HepG2 (cell line): Measurements from ENCODE around the gene VWA2. TPM values are rescaled to one million over a fixed set of nuclear protein-coding genes. Genes with fewer than 3 reads are reported as not detected.

ENCODE experiments used
- HCFC1 ChIP-seq: fragments of 150-350 bp; IDR thresholded peaks from 2 replicates; pipeline ENCODE4 v1.6.1; 2014; ENCODE audit warnings: low read depth, low read length
- HDAC1 ChIP-seq: sonication (generic); formaldehyde crosslinking; IDR thresholded peaks from 2 replicates; pipeline ENCODE4 v1.5.1; 2020; ENCODE audit warnings: mild to moderate bottlenecking, missing genetic modification reagents
- ONECUT2 ChIP-seq: sonication (generic); formaldehyde crosslinking; IDR thresholded peaks from 2 replicates; pipeline ENCODE4 v1.4.0; 2020; ENCODE audit warnings: missing genetic modification reagents
- ZNF205 ChIP-seq: IDR thresholded peaks from 2 replicates; pipeline ENCODE4 v1.6.1; 2018; ENCODE audit warnings: missing biosample characterization, missing genetic modification reagents
- ZSCAN20 ChIP-seq: sonication (generic); formaldehyde crosslinking; IDR thresholded peaks from 2 replicates; pipeline ENCODE4 v1.4.0; 2020; ENCODE audit warnings: missing genetic modification reagents, mild to moderate bottlenecking, borderline replicate concordance
- polyA plus RNA-seq, 8 experiments: library from polyadenylated mRNA; depleted of rRNA in 3 of 8; stranded (reverse) in 7 of 8; unstranded in 1 of 8; fragments of >200 nt; fragmentation: Illumina TruSeq in 4 of 8; extraction: Trizol in 4 of 8; gene quantifications; 2 replicates each; pipeline versions ENCODE4 v1.2.1 to v1.2.3, GENCODE V29; 2011 to 2016; ENCODE audit warnings: low read depth in 4 of 8, missing spikeins in 1 of 8, mixed read lengths in 1 of 8; ENCODE audit not compliant: insufficient read depth in 1 of 8
- total RNA-seq, 5 experiments: library from RNA; depleted of rRNA; stranded (reverse); fragments of >200 nt; fragmentation: Illumina TruSeq; extraction: Trizol; gene quantifications; 2 replicates each; pipeline ENCODE4 v1.2.3, GENCODE V29; 2016; ENCODE audit warnings: low read depth in 1 of 5
- TF ChIP-seq, protein P1 (sequence below), 2 experiments: sonication (generic) in 1 of 2; formaldehyde crosslinking in 1 of 2; IDR thresholded peaks; 2 replicates each; pipeline versions ENCODE4 v1.4.0 to v1.6.1; 2018 to 2020; ENCODE audit warnings: missing genetic modification reagents in 2 of 2, borderline replicate concordance in 1 of 2, low read depth in 1 of 2, mild to moderate bottlenecking in 1 of 2, missing biosample characterization in 1 of 2
- TF ChIP-seq, protein P2 (sequence below), 2 experiments: sonication (generic) in 1 of 2; formaldehyde crosslinking in 1 of 2; IDR thresholded peaks; 2 replicates each; pipeline versions ENCODE4 v1.4.0 to v1.6.1; 2016 to 2020; ENCODE audit warnings: borderline replicate concordance in 1 of 2, low read depth in 1 of 2, mild to moderate bottlenecking in 1 of 2, missing genetic modification reagents in 1 of 2

The VWA2 gene
- total and polyA plus RNA-seq, 2 of the 13 experiments (the other 11 are each of a cell fraction or from before 2014, with no cell fraction given): not detected

DNA sequence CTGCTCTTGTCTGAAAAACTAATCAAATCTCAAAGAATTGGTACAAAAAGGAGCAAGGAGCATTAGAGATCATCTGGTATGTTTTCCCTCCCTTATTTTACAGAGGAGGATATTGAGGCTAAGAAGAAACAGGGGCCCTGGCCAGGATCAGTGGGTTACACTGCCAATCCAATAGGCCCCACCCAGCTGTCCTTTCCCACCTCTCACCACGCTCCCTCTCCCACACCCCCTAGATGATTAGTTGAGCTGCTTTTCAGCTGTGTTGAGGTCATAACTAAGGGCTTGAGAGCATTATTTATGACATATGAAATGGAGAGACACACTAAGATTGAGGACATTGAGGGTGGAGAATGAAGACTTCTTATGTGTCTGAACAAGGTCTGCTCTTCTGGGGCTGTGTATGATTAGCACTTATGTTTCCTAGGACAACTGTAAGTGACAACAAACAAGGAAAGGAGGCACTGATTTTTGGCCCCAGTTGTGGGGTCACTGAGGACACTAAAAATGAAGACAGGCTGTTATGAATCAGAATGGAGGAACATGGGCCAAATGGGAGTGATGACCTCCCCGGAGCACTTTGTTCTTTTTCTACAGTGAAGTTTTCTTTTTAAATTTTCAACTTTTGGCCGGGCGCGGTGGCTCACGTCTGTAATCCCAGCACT lies 26.5 kb downstream of the VWA2 start (continued):
- TF ChIP-seq, protein P1, sequence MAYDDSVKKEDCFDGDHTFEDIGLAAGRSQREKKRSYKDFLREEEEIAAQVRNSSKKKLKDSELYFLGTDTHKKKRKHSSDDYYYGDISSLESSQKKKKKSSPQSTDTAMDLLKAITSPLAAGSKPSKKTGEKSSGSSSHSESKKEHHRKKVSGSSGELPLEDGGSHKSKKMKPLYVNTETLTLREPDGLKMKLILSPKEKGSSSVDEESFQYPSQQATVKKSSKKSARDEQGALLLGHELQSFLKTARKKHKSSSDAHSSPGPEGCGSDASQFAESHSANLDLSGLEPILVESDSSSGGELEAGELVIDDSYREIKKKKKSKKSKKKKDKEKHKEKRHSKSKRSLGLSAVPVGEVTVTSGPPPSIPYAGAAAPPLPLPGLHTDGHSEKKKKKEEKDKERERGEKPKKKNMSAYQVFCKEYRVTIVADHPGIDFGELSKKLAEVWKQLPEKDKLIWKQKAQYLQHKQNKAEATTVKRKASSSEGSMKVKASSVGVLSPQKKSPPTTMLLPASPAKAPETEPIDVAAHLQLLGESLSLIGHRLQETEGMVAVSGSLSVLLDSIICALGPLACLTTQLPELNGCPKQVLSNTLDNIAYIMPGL (CRISPR knock-in tag; IDR thresholded peaks at IDR 0.05; ENCODE audit: borderline replicate concordance in 1 of 2, low read depth in 1 of 2): no peak
- TF ChIP-seq HCFC1 (no peak), ZSCAN20 (CRISPR knock-in tag) (no peak), HDAC1 (no peak), ZNF205 (CRISPR knock-in tag) (no peak), ONECUT2 (CRISPR knock-in tag) (no peak)
- TF ChIP-seq, protein P2, sequence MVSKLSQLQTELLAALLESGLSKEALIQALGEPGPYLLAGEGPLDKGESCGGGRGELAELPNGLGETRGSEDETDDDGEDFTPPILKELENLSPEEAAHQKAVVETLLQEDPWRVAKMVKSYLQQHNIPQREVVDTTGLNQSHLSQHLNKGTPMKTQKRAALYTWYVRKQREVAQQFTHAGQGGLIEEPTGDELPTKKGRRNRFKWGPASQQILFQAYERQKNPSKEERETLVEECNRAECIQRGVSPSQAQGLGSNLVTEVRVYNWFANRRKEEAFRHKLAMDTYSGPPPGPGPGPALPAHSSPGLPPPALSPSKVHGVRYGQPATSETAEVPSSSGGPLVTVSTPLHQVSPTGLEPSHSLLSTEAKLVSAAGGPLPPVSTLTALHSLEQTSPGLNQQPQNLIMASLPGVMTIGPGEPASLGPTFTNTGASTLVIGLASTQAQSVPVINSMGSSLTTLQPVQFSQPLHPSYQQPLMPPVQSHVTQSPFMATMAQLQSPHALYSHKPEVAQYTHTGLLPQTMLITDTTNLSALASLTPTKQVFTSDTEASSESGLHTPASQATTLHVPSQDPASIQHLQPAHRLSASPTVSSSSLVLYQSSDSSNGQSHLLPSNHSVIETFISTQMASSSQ (IDR thresholded peaks at IDR 0.05; ENCODE audit: low read depth): no peak
- TF ChIP-seq, protein P2 (CRISPR knock-in tag; IDR thresholded peaks at IDR 0.05; ENCODE audit: borderline replicate concordance): no peak
- TF ChIP-seq, all 625 proteins: peak for 0
